H1 (cell line): Measurements from ENCODE around the gene PDIA6.

Experiments
- EP300 ChIP-seq, 2 experiments: IDR thresholded peaks; 1 replicate in 1 of 2; 2 replicates in 1 of 2; pipeline ENCODE4 v1.6.1; 2011 to 2012; ENCODE audit warnings: low read depth in 2 of 2, low read length in 2 of 2, mild to moderate bottlenecking in 2 of 2, borderline replicate concordance in 1 of 2, inconsistent platforms in 1 of 2, moderate library complexity in 1 of 2
- EZH2 ChIP-seq: fragments of 200-600 bp; sonication (generic); IDR thresholded peaks from 2 replicates; pipeline ENCODE4 v1.7.1; 2012; ENCODE audit warnings: low read depth, mild to moderate bottlenecking, moderate library complexity, low read length, inconsistent platforms; ENCODE audit not compliant: severe bottlenecking
- KDM5A ChIP-seq: fragments of 200-600 bp; IDR thresholded peaks from 2 replicates; pipeline ENCODE4 v1.7.1; 2012; ENCODE audit warnings: mild to moderate bottlenecking, low read length, inconsistent platforms, mixed read lengths
- POLR2A ChIP-seq, 2 experiments: IDR thresholded peaks; 1 replicate in 1 of 2; 2 replicates in 1 of 2; pipeline ENCODE4 v1.6.1; 2011; ENCODE audit warnings: low read depth in 2 of 2, low read length in 2 of 2, mild to moderate bottlenecking in 2 of 2; ENCODE audit errors: control extremely low read depth in 1 of 2
- POLR2AphosphoS5 ChIP-seq: IDR thresholded peaks from 2 replicates; pipeline ENCODE4 v1.6.1; 2011; ENCODE audit warnings: low read depth, low read length
- RAD21 ChIP-seq, 2 experiments: IDR thresholded peaks in 1 of 2; conservative IDR thresholded peaks in 1 of 2; 2 replicates each; pipeline ENCODE4 v1.6.1; 2011; ENCODE audit warnings: low read depth in 2 of 2, low read length in 2 of 2, improper control_type of control experiment in 1 of 2, inconsistent platforms in 1 of 2, mild to moderate bottlenecking in 1 of 2, moderate library complexity in 1 of 2
- YY1 ChIP-seq: IDR thresholded peaks from 2 replicates; pipeline ENCODE4 v1.6.1; 2011; ENCODE audit warnings: low read depth, mild to moderate bottlenecking, low read length
- TF ChIP-seq, protein P1 (sequence below): IDR thresholded peaks from 2 replicates; pipeline ENCODE4 v1.6.1; 2011; ENCODE audit warnings: low read depth, mild to moderate bottlenecking, low read length; ENCODE audit not compliant: insufficient read depth
- TF ChIP-seq, protein P2 (sequence below), 3 experiments: IDR thresholded peaks; 1 replicate in 2 of 3; 2 replicates in 1 of 3; pipeline versions ENCODE4 v1.5.1 to v1.6.1; 2011; ENCODE audit warnings: low read length in 3 of 3, mild to moderate bottlenecking in 3 of 3, inconsistent platforms in 2 of 3, low read depth in 1 of 3, moderate library complexity in 1 of 3; ENCODE audit not compliant: insufficient read depth in 1 of 3; ENCODE audit errors: control extremely low read depth in 1 of 3

DNA sequence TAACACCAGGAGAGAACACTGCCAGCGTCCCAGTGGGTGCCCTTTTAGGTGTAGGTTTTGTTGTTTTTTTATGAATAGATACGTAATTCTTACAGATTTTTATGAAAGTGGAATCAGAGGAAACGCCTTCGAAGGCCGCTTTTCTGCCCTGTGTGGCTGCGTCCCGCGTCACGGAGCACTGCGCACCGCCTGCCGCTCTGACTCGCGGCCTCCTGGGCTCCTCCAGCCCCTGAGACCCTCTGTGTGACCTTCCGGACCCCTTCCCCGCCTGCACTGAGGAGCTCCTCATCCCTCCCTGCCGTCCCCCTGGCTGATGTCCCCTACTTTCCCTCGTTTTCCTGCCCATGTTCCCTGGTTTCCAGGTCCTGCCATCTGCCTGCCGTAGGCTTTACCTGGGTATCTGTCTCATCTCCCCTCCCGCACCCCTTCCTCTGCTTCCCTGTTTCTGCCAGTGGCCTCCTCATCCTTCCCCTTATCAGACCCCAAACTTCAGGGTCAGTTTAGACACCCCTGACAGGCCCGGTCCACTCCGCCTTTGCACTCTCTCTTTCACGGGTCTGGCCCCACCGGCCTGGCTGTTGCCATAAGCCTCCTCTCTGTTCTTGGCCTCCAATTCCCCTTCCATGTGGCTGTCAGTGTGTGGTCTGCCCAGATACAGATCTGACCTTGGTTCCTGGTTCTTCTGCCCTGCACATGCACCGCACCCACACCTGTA lies 32.7 kb downstream of the PDIA6 start:
- TF ChIP-seq, protein P1, sequence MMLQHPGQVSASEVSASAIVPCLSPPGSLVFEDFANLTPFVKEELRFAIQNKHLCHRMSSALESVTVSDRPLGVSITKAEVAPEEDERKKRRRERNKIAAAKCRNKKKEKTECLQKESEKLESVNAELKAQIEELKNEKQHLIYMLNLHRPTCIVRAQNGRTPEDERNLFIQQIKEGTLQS, result no peak
- no peak for TF ChIP-seq POLR2AphosphoS5
- TF ChIP-seq POLR2A (IDR thresholded peaks at IDR 0.05; ENCODE audit: control extremely low read depth in 1 of 2, low read depth in 2 of 2, low read length in 2 of 2), result no peak
- TF ChIP-seq, protein P2, sequence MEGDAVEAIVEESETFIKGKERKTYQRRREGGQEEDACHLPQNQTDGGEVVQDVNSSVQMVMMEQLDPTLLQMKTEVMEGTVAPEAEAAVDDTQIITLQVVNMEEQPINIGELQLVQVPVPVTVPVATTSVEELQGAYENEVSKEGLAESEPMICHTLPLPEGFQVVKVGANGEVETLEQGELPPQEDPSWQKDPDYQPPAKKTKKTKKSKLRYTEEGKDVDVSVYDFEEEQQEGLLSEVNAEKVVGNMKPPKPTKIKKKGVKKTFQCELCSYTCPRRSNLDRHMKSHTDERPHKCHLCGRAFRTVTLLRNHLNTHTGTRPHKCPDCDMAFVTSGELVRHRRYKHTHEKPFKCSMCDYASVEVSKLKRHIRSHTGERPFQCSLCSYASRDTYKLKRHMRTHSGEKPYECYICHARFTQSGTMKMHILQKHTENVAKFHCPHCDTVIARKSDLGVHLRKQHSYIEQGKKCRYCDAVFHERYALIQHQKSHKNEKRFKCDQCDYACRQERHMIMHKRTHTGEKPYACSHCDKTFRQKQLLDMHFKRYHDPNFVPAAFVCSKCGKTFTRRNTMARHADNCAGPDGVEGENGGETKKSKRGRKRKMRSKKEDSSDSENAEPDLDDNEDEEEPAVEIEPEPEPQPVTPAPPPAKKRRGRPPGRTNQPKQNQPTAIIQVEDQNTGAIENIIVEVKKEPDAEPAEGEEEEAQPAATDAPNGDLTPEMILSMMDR (IDR thresholded peaks at IDR 0.05; ENCODE audit: control extremely low read depth in 1 of 3, insufficient read depth in 1 of 3, low read depth in 1 of 3, low read length in 3 of 3), result no peak
- TF ChIP-seq EZH2, result no peak
- no peak for TF ChIP-seq RAD21 (IDR thresholded peaks at IDR 0.05 in 1 of 2, conservative IDR thresholded peaks at IDR 0.05 in 1 of 2; ENCODE audit: low read depth in 2 of 2, low read length in 2 of 2)
- TF ChIP-seq YY1, result no peak
- no peak for TF ChIP-seq EP300 (IDR thresholded peaks at IDR 0.05; ENCODE audit: borderline replicate concordance in 1 of 2, low read depth in 2 of 2, low read length in 2 of 2)
- no peak for TF ChIP-seq KDM5A
